GM19438 (cell line): ENCODE data around the gene RNASEH2A.

Experiments
- ATAC-seq: cut with Tn5 transposase; IDR thresholded peaks from one replicate; pipeline ENCODE4 v1.9.1; 2021; ENCODE audit warnings: low read depth; ENCODE audit not compliant: unreplicated experiment

The RNASEH2A gene

DNA sequence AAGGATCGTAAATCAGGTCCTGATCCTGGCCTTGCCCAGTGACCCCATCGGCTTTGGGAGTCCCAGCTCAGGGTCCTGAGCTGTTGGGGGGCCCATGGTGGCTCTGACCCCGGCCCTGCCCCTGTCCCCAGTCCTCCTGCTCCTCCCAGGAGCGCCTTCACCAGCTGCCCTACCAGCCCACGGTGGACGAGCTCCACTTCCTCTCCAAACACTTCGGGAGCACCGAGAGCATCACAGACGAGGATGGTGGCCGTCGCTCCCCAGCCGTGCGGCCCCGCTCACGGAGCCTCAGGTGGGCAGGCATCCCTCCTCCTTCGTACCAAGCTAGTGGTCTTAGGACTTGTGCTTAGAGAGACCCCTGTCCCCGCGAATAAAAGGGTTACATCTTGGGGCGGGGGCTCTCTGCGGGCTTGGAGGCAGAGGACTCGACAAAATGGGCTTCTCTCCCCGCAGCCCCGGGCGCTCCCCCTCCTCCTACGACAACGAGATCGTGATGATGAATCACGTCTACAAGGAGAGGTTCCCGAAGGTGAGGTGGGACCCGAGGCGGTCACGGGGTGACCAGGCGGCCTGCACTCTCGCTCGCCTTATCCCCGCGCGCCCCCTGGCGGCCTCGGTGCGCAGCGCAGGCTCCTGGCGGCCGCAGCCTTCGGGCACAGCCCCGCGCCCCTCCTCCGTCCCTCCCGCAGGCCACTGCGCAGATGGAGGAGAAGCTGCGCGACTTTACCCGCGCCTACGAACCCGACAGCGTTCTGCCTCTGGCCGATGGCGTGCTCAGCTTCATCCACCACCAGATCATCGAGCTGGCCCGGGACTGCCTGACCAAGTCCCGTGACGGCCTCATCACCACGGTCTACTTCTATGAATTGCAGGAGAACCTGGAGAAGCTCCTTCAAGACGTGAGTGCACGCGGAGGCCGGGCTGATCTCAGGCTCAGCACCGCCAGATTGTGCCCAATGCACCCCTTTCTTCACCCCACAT, 41.1 kb downstream of the RNASEH2A start:
- ATAC-seq = no peak

DNA sequence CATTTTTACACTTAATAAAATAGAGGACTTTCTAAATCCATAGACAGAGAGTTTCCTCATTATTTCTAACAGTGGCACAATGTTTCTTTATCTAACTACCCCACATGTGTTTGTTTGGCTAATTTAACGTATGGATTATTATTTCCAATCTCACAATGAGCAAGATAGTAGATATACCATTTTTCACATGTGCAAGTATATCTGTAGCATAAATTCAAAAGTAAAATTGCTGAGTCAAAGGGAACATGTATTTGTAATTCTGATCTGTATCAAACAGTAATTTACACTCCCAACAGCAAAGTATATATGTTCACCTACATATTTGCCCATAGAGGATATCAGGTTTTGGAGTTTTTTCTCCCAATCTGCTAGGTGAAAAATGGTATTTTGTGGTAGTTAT, 50.3 kb downstream of the RNASEH2A start:
- no peak for ATAC-seq

GRCh38 chr19:12858041-12858928, 51.9 kb downstream of the RNASEH2A start:
- ATAC-seq = no peak

- no peak for ATAC-seq
These were observed 53.2 kb downstream of the RNASEH2A start for GRCh38 chr19:12859546-12859945.
